H1 (cell line): ENCODE results near the gene NPIPA1. TPM values are rescaled to one million over a fixed set of nuclear protein-coding genes. Genes with fewer than 3 reads are reported as not detected.
"Not testable (repeated sequence)": the region's sequence is repeated elsewhere in the genome, so short reads cannot be mapped to it uniquely, and the experiment has no call there.

Source experiments
- CTCF ChIA-PET: fragments of 300-600 bp; sonication (Branson Sonifier 250); formaldehyde crosslinking; loops from one replicate; lab custom pipeline; 2021; ENCODE audit not compliant: partially characterized antibody; lab: Charles Lee
- POLR2A ChIA-PET: fragments of 300-600 bp; sonication (Branson Sonifier 250); formaldehyde crosslinking; loops from one replicate; lab custom pipeline; 2021; ENCODE audit warnings: inconsistent platforms; ENCODE audit not compliant: partially characterized antibody; lab: Charles Lee
- DNase-seq, 2 experiments: peaks; one replicate each; pipeline versions ENCODE4 v3.0.0 to v3.0.0-alpha.2; 2010 to 2022; ENCODE audit warnings: low spot score in 2 of 2, low read depth in 1 of 2, mixed read lengths in 1 of 2
- FAIRE-seq: peaks from 2 replicates; lab custom pipeline; 2011; peaks lifted over from hg19 to GRCh38; lab: Jason Lieb, UNC
- H2AFZ ChIP-seq: 2 replicates; pipeline ENCODE4 v1.8.1; 2012; ENCODE audit warnings: low read length, inconsistent platforms
- H2AK5ac ChIP-seq: 2 replicates; pipeline ENCODE4 v1.6.1; 2013; ENCODE audit warnings: low read depth, low read length
- H2BK120ac ChIP-seq: replicated peaks from 2 replicates; pipeline ENCODE3; 2013; ENCODE audit warnings: low read depth, low read length, inconsistent platforms
- H2BK12ac ChIP-seq: 2 replicates; pipeline ENCODE4 v1.6.1; 2013; ENCODE audit warnings: low read depth, low read length
- H2BK15ac ChIP-seq: 2 replicates; pipeline ENCODE4 v1.6.1; 2013; ENCODE audit warnings: low read length
- H2BK20ac ChIP-seq: 2 replicates; pipeline ENCODE4 v1.6.1; 2013; ENCODE audit warnings: low read length
- H2BK5ac ChIP-seq: 2 replicates; pipeline ENCODE4 v1.6.1; 2013; ENCODE audit warnings: low read depth, low read length
- H3K14ac ChIP-seq: 2 replicates; pipeline ENCODE4 v1.6.1; 2013; ENCODE audit warnings: inconsistent platforms; ENCODE audit not compliant: insufficient read length
- H3K18ac ChIP-seq: 2 replicates; pipeline ENCODE4 v1.6.1; 2013; ENCODE audit warnings: low read length; ENCODE audit errors: extremely low read depth
- H3K23ac ChIP-seq: 2 replicates; pipeline ENCODE4 v1.6.1; 2013; ENCODE audit warnings: inconsistent platforms; ENCODE audit not compliant: insufficient read length
- H3K23me2 ChIP-seq: 2 replicates; pipeline ENCODE4 v1.6.1; 2013; ENCODE audit warnings: low read depth, low read length
- H3K27ac ChIP-seq: 2 replicates; pipeline ENCODE4 v1.6.1; 2011; ENCODE audit warnings: low read depth, low read length, inconsistent platforms
- H3K27me3 ChIP-seq, 4 experiments: replicated peaks in 1 of 4; 1 replicate in 1 of 4; 2 replicates in 3 of 4; pipeline versions ENCODE4 v1.6.1 to v1.8.1; 2011 to 2013; ENCODE audit warnings: low read length in 3 of 4, mild to moderate bottlenecking in 3 of 4, inconsistent platforms in 2 of 4, mixed read lengths in 2 of 4, moderate library complexity in 1 of 4; ENCODE audit not compliant: control insufficient read depth in 3 of 4, insufficient read depth in 3 of 4; ENCODE audit errors: extremely low read depth in 1 of 4
- H3K36me3 ChIP-seq, 4 experiments: 2 replicates each; pipeline versions ENCODE4 v1.6.1 to v1.8.1; 2011 to 2013; ENCODE audit warnings: mild to moderate bottlenecking in 4 of 4, low read length in 3 of 4, moderate library complexity in 2 of 4, control low read depth in 1 of 4, inconsistent platforms in 1 of 4; ENCODE audit not compliant: insufficient read depth in 4 of 4, control insufficient read depth in 2 of 4
- H3K4ac ChIP-seq: replicated peaks from 2 replicates; pipeline ENCODE3; 2013; ENCODE audit warnings: low read length, low read depth, mixed read lengths, inconsistent platforms; ENCODE audit not compliant: insufficient read length
- H3K4me1 ChIP-seq, 4 experiments: replicated peaks in 1 of 4; 1 replicate in 1 of 4; 2 replicates in 3 of 4; pipeline versions ENCODE4 v1.6.1 to v1.8.1; 2011 to 2013; ENCODE audit warnings: low read length in 3 of 4, inconsistent platforms in 2 of 4, mixed read lengths in 1 of 4; ENCODE audit not compliant: insufficient read depth in 4 of 4, control insufficient read depth in 3 of 4
- H3K4me2 ChIP-seq, 2 experiments: 2 replicates each; pipeline versions ENCODE4 v1.6.1 to v1.8.1; 2011 to 2013; ENCODE audit warnings: low read depth in 2 of 2, low read length in 2 of 2, control low read depth in 1 of 2, inconsistent platforms in 1 of 2, mild to moderate bottlenecking in 1 of 2; ENCODE audit not compliant: insufficient read depth in 1 of 2
- H3K4me3 ChIP-seq, 4 experiments: fragments of 200-600, 300-600 bp in 1 of 4; sonication (generic), shearing (Covaris generic), sonication (Bioruptor Twin) in 1 of 4; 2 replicates each; pipeline versions ENCODE4 v1.5.1 to v1.8.1; 2011 to 2016; ENCODE audit warnings: low read length in 4 of 4, low read depth in 3 of 4, control low read depth in 2 of 4, inconsistent platforms in 2 of 4, mild to moderate bottlenecking in 2 of 4, mixed read lengths in 1 of 4, moderate library complexity in 1 of 4; ENCODE audit not compliant: insufficient read depth in 2 of 4; ENCODE audit errors: extremely low read depth in 1 of 4
- H3K56ac ChIP-seq: replicated peaks from 2 replicates; pipeline ENCODE3; 2013; ENCODE audit warnings: low read depth, mild to moderate bottlenecking, mixed read lengths, low read length, inconsistent platforms; ENCODE audit not compliant: insufficient read length
- H3K79me1 ChIP-seq: 2 replicates; pipeline ENCODE4 v1.6.1; 2013; ENCODE audit warnings: low read depth, low read length, control low read depth
- H3K79me2 ChIP-seq, 2 experiments: 2 replicates each; pipeline versions ENCODE4 v1.6.1 to v1.8.1; 2012 to 2013; ENCODE audit warnings: low read length in 2 of 2, mild to moderate bottlenecking in 2 of 2, inconsistent platforms in 1 of 2; ENCODE audit not compliant: insufficient read depth in 2 of 2, control insufficient read depth in 1 of 2
- H3K9ac ChIP-seq, 4 experiments: replicated peaks in 1 of 4; 1 replicate in 1 of 4; 2 replicates in 3 of 4; pipeline versions ENCODE4 v1.6.1 to v1.8.1; 2011 to 2013; ENCODE audit warnings: low read depth in 3 of 4, low read length in 3 of 4, control low read depth in 2 of 4, mild to moderate bottlenecking in 2 of 4, moderate library complexity in 2 of 4, inconsistent platforms in 1 of 4; ENCODE audit errors: extremely low read depth in 1 of 4
- H3K9me3 ChIP-seq, 2 experiments: 2 replicates each; pipeline versions ENCODE4 v1.6.1 to v1.8.1; 2012 to 2013; ENCODE audit warnings: mild to moderate bottlenecking in 2 of 2, moderate library complexity in 2 of 2, control low read depth in 1 of 2, inconsistent platforms in 1 of 2, low read depth in 1 of 2, low read length in 1 of 2, mixed read lengths in 1 of 2; ENCODE audit not compliant: insufficient read depth in 2 of 2
- H4K20me1 ChIP-seq, 2 experiments: replicated peaks in 1 of 2; 2 replicates each; pipeline versions ENCODE3 to v1.8.1; 2011 to 2013; ENCODE audit warnings: inconsistent platforms in 2 of 2, low read length in 2 of 2, mild to moderate bottlenecking in 1 of 2; ENCODE audit not compliant: insufficient read depth in 2 of 2, control insufficient read depth in 1 of 2
- H4K5ac ChIP-seq: 2 replicates; pipeline ENCODE4 v1.6.1; 2013; ENCODE audit warnings: low read length, low read depth, mixed read lengths, inconsistent platforms; ENCODE audit not compliant: insufficient read length
- H4K8ac ChIP-seq: 2 replicates; pipeline ENCODE4 v1.8.0; 2013; ENCODE audit warnings: mild to moderate bottlenecking, moderate library complexity, low read length, inconsistent platforms; ENCODE audit not compliant: insufficient read depth; ENCODE audit errors: extremely low read depth
- H4K91ac ChIP-seq: replicated peaks from 2 replicates; pipeline ENCODE3; 2013; ENCODE audit warnings: low read length, mixed read lengths, inconsistent platforms; ENCODE audit not compliant: insufficient read length
- WGBS, 2 experiments: shearing (Covaris generic) in 1 of 2; methylation state at CpG; one replicate each; pipeline versions ENCODE4 v1.1.6 to v1.1.7; 2013 to 2015; ENCODE audit warnings: low lambda C conversion rate in 2 of 2, mixed read lengths in 2 of 2, inconsistent platforms in 1 of 2, low coverage in 1 of 2, missing lambda C conversion rate in 1 of 2; ENCODE audit not compliant: insufficient replicate concordance in 2 of 2, insufficient coverage in 1 of 2, insufficient read length in 1 of 2; ENCODE audit errors: extremely low coverage in 1 of 2, missing lambda C conversion rate in 1 of 2; 5-methylcytosine and 5-hydroxymethylcytosine counted together
- polyA plus RNA-seq, 7 experiments: library from polyadenylated mRNA; depleted of rRNA in 3 of 7; stranded (reverse) in 5 of 7; unstranded in 2 of 7; fragments of >200 nt in 5 of 7; fragments of 200-250 nt in 2 of 7; gene quantifications; 1 replicate in 5 of 7; 2 replicates in 1 of 7; 4 replicates in 1 of 7; pipeline versions ENCODE4 v1.2.1 to v1.2.3, GENCODE V29; 2011 to 2013; ENCODE audit warnings: missing spikeins in 2 of 7, mixed read lengths in 2 of 7
- total RNA-seq: library from RNA; stranded (reverse); fragmentation: NEBNext Ultra II Directional; extraction: Animal tissue kit (Norgen Biotek cat#: 25700); gene quantifications from 2 replicates; pipeline ENCODE4 v1.2.1, GENCODE V29; 2021

NPIPA1 gene
- total and polyA plus RNA-seq, 2 of the 8 experiments (the other 6 are each of a cell fraction or from before 2014, with no cell fraction given), result 60.0 to 97.8 TPM

- H3K79me1 ChIP-seq, H3K56ac ChIP-seq, H3K27ac ChIP-seq, H2BK120ac ChIP-seq, H3K27me3 ChIP-seq, H3K4me2 ChIP-seq, H4K5ac ChIP-seq, H3K23me2 ChIP-seq, H4K91ac ChIP-seq, H3K18ac ChIP-seq, CTCF ChIA-PET, H2AFZ ChIP-seq, FAIRE-seq, H3K23ac ChIP-seq, POLR2A ChIA-PET, H3K4ac ChIP-seq, H2BK5ac ChIP-seq, H3K9me3 ChIP-seq, H2BK12ac ChIP-seq, H3K4me1 ChIP-seq, H2AK5ac ChIP-seq, H2BK15ac ChIP-seq, H3K9ac ChIP-seq, H3K14ac ChIP-seq, DNase-seq, H2BK20ac ChIP-seq, H3K4me3 ChIP-seq, H4K20me1 ChIP-seq, H4K8ac ChIP-seq: not testable (repeated sequence)
- WGBS, 2 experiments, result 86% methylated on average over 6 of the region's 6 CpGs; no CpG with 5 or more reads in 1 of the 2 experiments
- Histone ChIP-seq H3K36me3 (peaks cover 0 to 13% (median 4%) of the 10 kb centered on the region in 4 experiments; a peak in 3 of 8 replicates), H3K79me2 (peaks cover 0 to 18% of the 10 kb centered on the region in 2 experiments; a peak in 2 of 4 replicates)
Observed at GRCh38 chr16:14996702-14997101, 59.5 kb downstream of the NPIPA1 start.

- peaks cover 0 to 13% (median 4%) of the 10 kb centered on the region in 4 experiments; a peak in 3 of 8 replicates for H3K36me3 ChIP-seq
- H4K91ac ChIP-seq, H2BK120ac ChIP-seq, H4K5ac ChIP-seq, H3K9me3 ChIP-seq, H2BK12ac ChIP-seq, H3K79me1 ChIP-seq, FAIRE-seq, H2AK5ac ChIP-seq, H3K4me1 ChIP-seq, H4K20me1 ChIP-seq, DNase-seq, H3K4me2 ChIP-seq, H3K27me3 ChIP-seq, H3K79me2 ChIP-seq, H3K4ac ChIP-seq, CTCF ChIA-PET, H4K8ac ChIP-seq, H3K14ac ChIP-seq, H3K27ac ChIP-seq, H3K4me3 ChIP-seq, H3K56ac ChIP-seq, H3K18ac ChIP-seq, H3K9ac ChIP-seq, H2BK5ac ChIP-seq, H2BK20ac ChIP-seq, POLR2A ChIA-PET, H2BK15ac ChIP-seq, H3K23me2 ChIP-seq, H2AFZ ChIP-seq, H3K23ac ChIP-seq: not testable (repeated sequence)
- 96% methylated on average over 7 of the region's 7 CpGs; no CpG with 5 or more reads in 1 of the 2 experiments for WGBS, 2 experiments
Observed at GRCh38 chr16:14998300-14998699, 61.1 kb downstream of the NPIPA1 start.
